ENCODE data around the gene HAUS2.

DNA sequence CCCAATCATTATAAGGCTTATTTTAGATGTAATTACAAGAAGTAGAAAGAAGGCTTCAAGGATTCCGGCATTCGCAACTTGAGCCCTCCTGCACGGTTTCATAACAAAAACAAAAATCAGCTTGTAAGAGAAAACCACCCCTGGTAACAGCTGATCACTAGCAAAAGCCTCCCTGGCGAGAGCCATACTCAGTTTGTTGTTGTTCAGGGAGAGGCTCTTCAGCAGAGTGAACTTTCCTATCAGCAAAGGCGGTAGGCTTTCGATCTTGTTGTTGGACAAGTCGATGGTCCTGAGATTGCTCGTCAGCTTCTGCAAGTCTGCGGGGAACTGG lies 755 bp upstream of the HAUS2 start:
- TF ChIP-seq CTCF (conservative IDR thresholded peaks at IDR 0.05) (no peak), EZH2 (IDR thresholded peaks at IDR 0.05; ENCODE audit: low read depth) (no peak)
